OCI-LY7 (cell line): Measurements from ENCODE around the gene ARHGEF12. TPM values are rescaled to one million over a fixed set of nuclear protein-coding genes. Genes with fewer than 3 reads are reported as not detected.

Source experiments
- BruUV-seq: library from RNA; stranded (reverse); fragments of 400-500 nt; replicated peaks from 2 replicates; lab custom pipeline; 2021; lab: Mats Ljungman, UMichigan
- CTCF ChIA-PET: fragments of 300-600 bp; sonication (Branson Sonifier 250); formaldehyde crosslinking; loops from one replicate; lab custom pipeline; 2022; ENCODE audit warnings: antibody characterized with exemption; ENCODE audit not compliant: unreplicated experiment; lab: Charles Lee
- POLR2A ChIA-PET: fragments of 300-600 bp; sonication (Branson Sonifier 250); formaldehyde crosslinking; loops from one replicate; lab custom pipeline; 2022; ENCODE audit warnings: antibody characterized with exemption; lab: Charles Lee
- DNase-seq: peaks from one replicate; pipeline ENCODE4 v3.0.0-alpha.2; 2015; ENCODE audit warnings: low spot score
- H2AFZ ChIP-seq: fragments of 200-600 bp; sonication (generic), shearing (Covaris generic); 2 replicates; pipeline ENCODE4 v1.6.1; 2014; ENCODE audit warnings: mild to moderate bottlenecking, antibody characterized with exemption, low read length, moderate library complexity
- H3K27ac ChIP-seq: fragments of 200-600 bp; sonication (generic); 2 replicates; pipeline ENCODE4 v1.5.1; 2014; ENCODE audit warnings: mixed run types, low read depth, mild to moderate bottlenecking, moderate library complexity, low read length, inconsistent platforms; ENCODE audit not compliant: poor library complexity, severe bottlenecking
- H3K36me3 ChIP-seq: fragments of 200-600 bp; sonication (generic); 2 replicates; pipeline ENCODE4 v1.6.1; 2014; ENCODE audit warnings: mild to moderate bottlenecking, antibody characterized with exemption, low read length, moderate library complexity, mixed read lengths; ENCODE audit not compliant: insufficient read depth
- H3K4me1 ChIP-seq: fragments of 200-600 bp; sonication (generic); 2 replicates; pipeline ENCODE4 v1.5.1; 2014; ENCODE audit warnings: mild to moderate bottlenecking, low read length; ENCODE audit not compliant: insufficient read depth, poor library complexity, severe bottlenecking
- H3K4me2 ChIP-seq: fragments of 200-600 bp; sonication (generic); 2 replicates; pipeline ENCODE4 v1.6.1; 2014; ENCODE audit warnings: mild to moderate bottlenecking, low read length
- H3K4me3 ChIP-seq: fragments of 200-600 bp; sonication (generic); 2 replicates; pipeline ENCODE4 v1.5.1; 2014; ENCODE audit warnings: mild to moderate bottlenecking, low read depth, low read length; ENCODE audit not compliant: poor library complexity, severe bottlenecking
- H3K79me2 ChIP-seq: fragments of 200-600 bp; sonication (generic); 2 replicates; pipeline ENCODE4 v1.6.1; 2016; ENCODE audit warnings: low read depth, mild to moderate bottlenecking, low read length, moderate library complexity, mixed read lengths; ENCODE audit not compliant: insufficient read depth
- H3K9me2 ChIP-seq: fragments of 200-600 bp; sonication (generic); 2 replicates; pipeline ENCODE4 v1.6.1; 2016; ENCODE audit warnings: mild to moderate bottlenecking, low read length, mixed read lengths; ENCODE audit not compliant: insufficient read depth
- H3K9me3 ChIP-seq: fragments of 200-600 bp; sonication (generic); 2 replicates; pipeline ENCODE4 v1.6.1; 2014; ENCODE audit warnings: mild to moderate bottlenecking, mixed run types, low read length, mixed read lengths
- H4K20me1 ChIP-seq: fragments of 200-600 bp; sonication (generic); 2 replicates; pipeline ENCODE4 v1.6.1; 2014; ENCODE audit warnings: mild to moderate bottlenecking, antibody characterized with exemption, low read length, moderate library complexity, mixed read lengths; ENCODE audit not compliant: insufficient read depth
- CTCF ChIP-seq: fragments of 200-600 bp; sonication (generic); conservative IDR thresholded peaks from 2 replicates; pipeline ENCODE4 v1.5.1; 2014; ENCODE audit warnings: mild to moderate bottlenecking, antibody characterized with exemption, low read length, moderate library complexity, mixed read lengths
- EZH2phosphoT487 ChIP-seq: fragments of 200-600 bp; sonication (generic); IDR thresholded peaks from 2 replicates; pipeline ENCODE4 v1.6.1; 2018; ENCODE audit warnings: low read depth, borderline replicate concordance, mild to moderate bottlenecking, mixed run types, antibody characterized with exemption, low read length, moderate library complexity, mixed read lengths
- intact Hi-C: fragments of 100-400 bp; cut with micrococcal nuclease; formaldehyde crosslinking; loops from one replicate; pipeline ENCODE4 v1.10.0; 2022; ENCODE audit not compliant: unreplicated experiment
- total RNA-seq, 2 experiments: library from RNA; depleted of rRNA in 1 of 2; stranded (reverse); fragments of >200 nt in 1 of 2; shearing (Covaris generic) in 1 of 2; gene quantifications; 2 replicates each; pipeline ENCODE4 v1.2.3, GENCODE V29; 2014 to 2022

Gene ARHGEF12
- total RNA-seq, 2 experiments from 2014 or later = 16.1 to 31.8 TPM

GRCh38 chr11:120522736-120523135, 186.5 kb downstream of the ARHGEF12 start:
- Histone ChIP-seq H3K79me2 (no peaks in the 10 kb centered on the region), H3K4me2 (no peak overlapping the region), H3K4me3 (no peak overlapping the region), H3K9me2 (no peaks in the 10 kb centered on the region), H3K4me1 (no peaks in the 10 kb centered on the region), H3K27ac (no peak overlapping the region), H4K20me1 (no peaks in the 10 kb centered on the region), H3K9me3 (no peaks in the 10 kb centered on the region), H2AFZ (no peak overlapping the region), H3K36me3 (no peaks in the 10 kb centered on the region)
- no TSS peak for BruUV-seq
- intact Hi-C loops = no loop called here
- TF ChIP-seq CTCF (no peak), EZH2phosphoT487 (no peak)
- CTCF ChIA-PET = no interaction called here
- POLR2A ChIA-PET = no interaction called here
- no peak for DNase-seq

GRCh38 chr11:120523196-120523595, 187.0 kb downstream of the ARHGEF12 start:
- H3K9me2 ChIP-seq = no peaks in the 10 kb centered on the region
- no peaks in the 10 kb centered on the region for H3K4me1 ChIP-seq
- BruUV-seq = no TSS peak
- H3K79me2 ChIP-seq = no peaks in the 10 kb centered on the region
- POLR2A ChIA-PET = interaction anchor here (0.7 kb wide), 2 partner anchors 143 to 1961 kb away, joined by 3 to 4 read pairs; no protein-coding TSS in a partner anchor
- CTCF ChIA-PET = no interaction called here
- TF ChIP-seq EZH2phosphoT487 = no peak
- TF ChIP-seq CTCF = no peak
- no peak overlapping the region for H3K4me3 ChIP-seq
- H4K20me1 ChIP-seq = no peaks in the 10 kb centered on the region
- DNase-seq = no peak
- no peak overlapping the region for H2AFZ ChIP-seq
- intact Hi-C loops = no loop called here
- H3K27ac ChIP-seq = no peak overlapping the region
- H3K4me2 ChIP-seq = no peak overlapping the region
- H3K36me3 ChIP-seq = no peaks in the 10 kb centered on the region
- H3K9me3 ChIP-seq = no peaks in the 10 kb centered on the region

- intact Hi-C loops = no loop called here
- CTCF ChIA-PET = no interaction called here
- Histone ChIP-seq H3K9me2 (no peaks in the 10 kb centered on the region), H3K4me3 (no peak overlapping the region), H3K4me2 (no peak overlapping the region), H3K36me3 (no peaks in the 10 kb centered on the region), H3K4me1 (no peaks in the 10 kb centered on the region), H3K27ac (no peak overlapping the region), H3K79me2 (no peaks in the 10 kb centered on the region), H3K9me3 (no peaks in the 10 kb centered on the region), H4K20me1 (no peaks in the 10 kb centered on the region), H2AFZ (no peak overlapping the region)
- DNase-seq = no peak
- POLR2A ChIA-PET = no interaction called here
- BruUV-seq = no TSS peak
- no peak for TF ChIP-seq CTCF
- TF ChIP-seq EZH2phosphoT487 = no peak
Observed at GRCh38 chr11:120524536-120525085, 188.4 kb downstream of the ARHGEF12 start.
